Measurements from ENCODE around the gene ZNF354C.

The ZNF354C gene

GRCh38 chr5:179113945-179114641, 53.9 kb downstream of the ZNF354C start:
- no peak for DNase-seq (ENCODE audit: low spot score)

- DNase-seq (ENCODE audit: low spot score): no peak
Observed at GRCh38 chr5:179114756-179115155, 54.6 kb downstream of the ZNF354C start.

- DNase-seq (ENCODE audit: low spot score): no peak
Observed at GRCh38 chr5:179115307-179115706, 55.1 kb downstream of the ZNF354C start.

- no peak for DNase-seq (ENCODE audit: low spot score)
Observed at GRCh38 chr5:179115845-179116524, 55.8 kb downstream of the ZNF354C start.

- DNase-seq (ENCODE audit: low spot score): no peak
Observed at GRCh38 chr5:179118338-179118737, 58.2 kb downstream of the ZNF354C start.

- DNase-seq (ENCODE audit: low spot score): no peak
Observed at GRCh38 chr5:179118756-179119414, 58.7 kb downstream of the ZNF354C start.

GRCh38 chr5:179119415-179120170, 59.4 kb downstream of the ZNF354C start:
- DNase-seq (ENCODE audit: low spot score): no peak

- DNase-seq (ENCODE audit: low spot score): no peak
Observed at GRCh38 chr5:179120421-179120861, 60.3 kb downstream of the ZNF354C start.

GRCh38 chr5:179120951-179121666, 60.9 kb downstream of the ZNF354C start:
- no peak for DNase-seq (ENCODE audit: low spot score)

GRCh38 chr5:179121667-179122111, 61.5 kb downstream of the ZNF354C start:
- DNase-seq (ENCODE audit: low spot score): no peak

GRCh38 chr5:179122411-179123108, 62.4 kb downstream of the ZNF354C start:
- no peak for DNase-seq (ENCODE audit: low spot score)

GRCh38 chr5:179123109-179123426, 62.9 kb downstream of the ZNF354C start:
- DNase-seq (ENCODE audit: low spot score): no peak

GRCh38 chr5:179123491-179124272, 63.5 kb downstream of the ZNF354C start:
- DNase-seq (ENCODE audit: low spot score): no peak

- DNase-seq (ENCODE audit: low spot score): no peak
Observed at GRCh38 chr5:179124273-179124852, 64.2 kb downstream of the ZNF354C start.

GRCh38 chr5:179124853-179125788, 64.9 kb downstream of the ZNF354C start:
- no peak for DNase-seq (ENCODE audit: low spot score)

- DNase-seq (ENCODE audit: low spot score): no peak
Observed at GRCh38 chr5:179125789-179126505, 65.8 kb downstream of the ZNF354C start.

- no peak for DNase-seq (ENCODE audit: low spot score)
Observed at GRCh38 chr5:179126506-179126991, 66.4 kb downstream of the ZNF354C start.
